ENCODE data around the gene RNF144B.

The RNF144B gene

GRCh38 chr6:18477301-18477941 is 90.3 kb downstream of the RNF144B start:
- in situ Hi-C loops (cut with MboI; ENCODE audit: low sequenced_read_pairs): no loop called here

- in situ Hi-C loops (cut with MboI; ENCODE audit: low sequenced_read_pairs): no loop called here
Observed at GRCh38 chr6:18478610-18479009, 91.5 kb downstream of the RNF144B start.

GRCh38 chr6:18481870-18482269 is 94.7 kb downstream of the RNF144B start:
- in situ Hi-C loops (cut with MboI; ENCODE audit: low sequenced_read_pairs): no loop called here

- in situ Hi-C loops (cut with MboI; ENCODE audit: low sequenced_read_pairs): no loop called here
Observed at GRCh38 chr6:18485660-18486435, 98.7 kb downstream of the RNF144B start.

- in situ Hi-C loops (cut with MboI; ENCODE audit: low sequenced_read_pairs): no loop called here
Observed at GRCh38 chr6:18488004-18488403, 100.9 kb downstream of the RNF144B start.

GRCh38 chr6:18488526-18489270 is 101.5 kb downstream of the RNF144B start:
- in situ Hi-C loops (cut with MboI; ENCODE audit: low sequenced_read_pairs): no loop called here

- in situ Hi-C loops (cut with MboI; ENCODE audit: low sequenced_read_pairs): no loop called here
Observed at GRCh38 chr6:18489335-18489734, 102.2 kb downstream of the RNF144B start.

- in situ Hi-C loops (cut with MboI; ENCODE audit: low sequenced_read_pairs): no loop called here
Observed at GRCh38 chr6:18491308-18492045, 104.3 kb downstream of the RNF144B start.

- in situ Hi-C loops (cut with MboI; ENCODE audit: low sequenced_read_pairs): no loop called here
Observed at GRCh38 chr6:18492972-18493371, 105.8 kb downstream of the RNF144B start.

- in situ Hi-C loops (cut with MboI; ENCODE audit: low sequenced_read_pairs): no loop called here
Observed at GRCh38 chr6:18493382-18493891, 106.3 kb downstream of the RNF144B start.

GRCh38 chr6:18493925-18494324 is 106.8 kb downstream of the RNF144B start:
- in situ Hi-C loops (cut with MboI; ENCODE audit: low sequenced_read_pairs): no loop called here

- in situ Hi-C loops (cut with MboI; ENCODE audit: low sequenced_read_pairs): no loop called here
Observed at GRCh38 chr6:18495236-18495635, 108.1 kb downstream of the RNF144B start.

GRCh38 chr6:18496462-18496861 is 109.3 kb downstream of the RNF144B start:
- in situ Hi-C loops (cut with MboI; ENCODE audit: low sequenced_read_pairs): no loop called here

GRCh38 chr6:18497006-18497405 is 109.9 kb downstream of the RNF144B start:
- in situ Hi-C loops (cut with MboI; ENCODE audit: low sequenced_read_pairs): no loop called here

- in situ Hi-C loops (cut with MboI; ENCODE audit: low sequenced_read_pairs): no loop called here
Observed at GRCh38 chr6:18498408-18498807, 111.3 kb downstream of the RNF144B start.

- in situ Hi-C loops (cut with MboI; ENCODE audit: low sequenced_read_pairs): no loop called here
Observed at GRCh38 chr6:18500921-18501662, 113.9 kb downstream of the RNF144B start.

- in situ Hi-C loops (cut with MboI; ENCODE audit: low sequenced_read_pairs): no loop called here
Observed at GRCh38 chr6:18501663-18502013, 114.5 kb downstream of the RNF144B start.

- in situ Hi-C loops (cut with MboI; ENCODE audit: low sequenced_read_pairs): no loop called here
Observed at GRCh38 chr6:18503206-18503592, 116.0 kb downstream of the RNF144B start.

GRCh38 chr6:18503593-18504231 is 116.6 kb downstream of the RNF144B start:
- in situ Hi-C loops (cut with MboI; ENCODE audit: low sequenced_read_pairs): no loop called here

GRCh38 chr6:18504232-18504596 is 117.1 kb downstream of the RNF144B start:
- in situ Hi-C loops (cut with MboI; ENCODE audit: low sequenced_read_pairs): no loop called here

All from hTERT RPE-1 (cell line).